ENCODE data around the gene IHH.

The IHH gene

GRCh38 chr2:219078126-219078525 lies 17.4 kb upstream of the IHH start:
- in situ Hi-C loops (cut with MboI; ENCODE audit: low sequenced_read_pairs) = loop anchor here (5.0 kb wide), 1 partner anchor 39 kb away; no protein-coding TSS in a partner anchor

- in situ Hi-C loops (cut with MboI; ENCODE audit: low sequenced_read_pairs) = loop anchor here (5.0 kb wide), 1 partner anchor 41 kb away; no protein-coding TSS in a partner anchor
These were observed 15.5 kb upstream of the IHH start for GRCh38 chr2:219076253-219076652.

- in situ Hi-C loops (cut with MboI; ENCODE audit: low sequenced_read_pairs) = no loop called here
These were observed 12.8 kb upstream of the IHH start for GRCh38 chr2:219073413-219074129.

- in situ Hi-C loops (cut with MboI; ENCODE audit: low sequenced_read_pairs) = no loop called here
These were observed 12.1 kb upstream of the IHH start for GRCh38 chr2:219072741-219073250.

- in situ Hi-C loops (cut with MboI; ENCODE audit: low sequenced_read_pairs) = no loop called here
These were observed 10.6 kb upstream of the IHH start for GRCh38 chr2:219071131-219071816.

GRCh38 chr2:219065484-219065883 lies 4.8 kb upstream of the IHH start:
- in situ Hi-C loops (cut with MboI; ENCODE audit: low sequenced_read_pairs) = no loop called here

GRCh38 chr2:219062081-219062480 lies 1.4 kb upstream of the IHH start:
- in situ Hi-C loops (cut with MboI; ENCODE audit: low sequenced_read_pairs) = no loop called here

- in situ Hi-C loops (cut with MboI; ENCODE audit: low sequenced_read_pairs) = no loop called here
These were observed 717 bp downstream of the IHH start for GRCh38 chr2:219059725-219060682.

GRCh38 chr2:219059375-219059724 lies 1.4 kb downstream of the IHH start:
- in situ Hi-C loops (cut with MboI; ENCODE audit: low sequenced_read_pairs) = no loop called here

- in situ Hi-C loops (cut with MboI; ENCODE audit: low sequenced_read_pairs) = no loop called here
These were observed 2.0 kb downstream of the IHH start for GRCh38 chr2:219058541-219059374.

GRCh38 chr2:219057709-219058540 lies 2.8 kb downstream of the IHH start:
- in situ Hi-C loops (cut with MboI; ENCODE audit: low sequenced_read_pairs) = no loop called here

- in situ Hi-C loops (cut with MboI; ENCODE audit: low sequenced_read_pairs) = no loop called here
These were observed 3.6 kb downstream of the IHH start for GRCh38 chr2:219056896-219057708.

GRCh38 chr2:219056176-219056895 lies 4.4 kb downstream of the IHH start:
- in situ Hi-C loops (cut with MboI; ENCODE audit: low sequenced_read_pairs) = no loop called here

- in situ Hi-C loops (cut with MboI; ENCODE audit: low sequenced_read_pairs) = no loop called here
These were observed 5.5 kb downstream of the IHH start for GRCh38 chr2:219054956-219055903.

GRCh38 chr2:219049282-219049681 lies 11.4 kb downstream of the IHH start:
- in situ Hi-C loops (cut with MboI; ENCODE audit: low sequenced_read_pairs) = loop anchor here (25.0 kb wide), 1 partner anchor 263 kb away; the partner anchor contains the start of gene PTPRN

GRCh38 chr2:219045937-219046550 lies 14.7 kb downstream of the IHH start:
- in situ Hi-C loops (cut with MboI; ENCODE audit: low sequenced_read_pairs) = loop anchor here (25.0 kb wide), 1 partner anchor 266 kb away; the partner anchor contains the start of gene PTPRN
